ENCODE data around the gene NAALADL2.

The NAALADL2 gene

DNA sequence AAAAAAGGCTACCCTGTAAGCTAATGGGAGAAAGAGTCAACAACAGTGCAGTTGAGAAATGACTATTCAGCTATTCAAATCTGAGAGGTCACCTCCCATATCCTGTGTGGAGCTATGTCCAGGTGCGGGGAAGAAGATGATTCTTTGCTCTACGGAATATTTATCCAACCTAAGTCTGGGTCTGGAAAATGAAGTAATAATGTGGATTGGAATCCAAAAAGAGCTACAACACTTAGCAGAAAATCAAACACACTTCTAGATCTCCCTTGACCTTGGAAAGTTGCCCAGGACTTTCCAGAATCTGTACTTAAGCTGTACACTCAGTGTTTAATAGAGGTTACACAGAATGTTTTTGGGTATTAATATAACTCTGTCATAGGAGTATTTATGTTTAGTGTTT is 251.9 kb downstream of the NAALADL2 start:
- no peaks in the 10 kb centered on the region for H3K4me1 ChIP-seq (ENCODE audit: insufficient read depth, low read length, severe bottlenecking)

DNA sequence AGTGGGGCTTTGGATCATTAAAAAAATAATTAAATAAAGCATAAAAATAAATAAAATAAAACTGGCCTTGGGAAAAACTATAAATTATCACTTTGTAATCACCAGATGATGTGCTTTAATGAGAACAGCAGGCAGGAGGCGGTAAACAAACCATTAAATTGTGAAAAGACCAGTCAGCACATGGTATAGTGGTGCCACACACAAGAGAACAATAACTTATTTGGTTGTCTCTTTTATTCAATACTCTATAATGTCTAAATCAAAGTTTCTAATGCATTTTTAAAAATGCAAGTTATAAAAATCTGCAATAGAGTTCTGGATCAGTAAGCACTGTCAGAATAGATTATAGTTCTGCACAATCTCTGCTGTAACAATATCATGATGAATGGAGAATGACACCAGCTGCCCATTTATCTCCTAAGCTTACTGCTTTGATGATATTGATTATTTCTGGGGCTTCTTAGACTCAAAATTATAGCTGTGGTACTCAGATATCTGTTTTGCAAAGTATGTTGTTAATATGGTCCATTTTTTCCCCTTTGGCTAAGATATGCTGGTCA is 259.3 kb downstream of the NAALADL2 start:
- Histone ChIP-seq H3F3A (ENCODE audit: insufficient read depth, low read length) (no peaks in the 10 kb centered on the region), H3K4me1 (ENCODE audit: insufficient read depth, low read length, severe bottlenecking) (no peaks in the 10 kb centered on the region), H2AFZ (ENCODE audit: low read length) (no peak overlapping the region), H3K79me2 (ENCODE audit: insufficient read depth, low read length) (no peaks in the 10 kb centered on the region), H3K27me3 (ENCODE audit: insufficient read depth, low read length) (no peaks in the 10 kb centered on the region), H4K20me1 (ENCODE audit: insufficient read depth, low read length) (no peaks in the 10 kb centered on the region), H3K36me3 (ENCODE audit: insufficient read depth, low read length) (no peaks in the 10 kb centered on the region), H3K27ac (ENCODE audit: low read depth, low read length, poor library complexity, severe bottlenecking) (no peak overlapping the region), H3K9me2 (ENCODE audit: low read depth, low read length) (no peaks in the 10 kb centered on the region), H3K9ac (ENCODE audit: low read length) (no peak overlapping the region), H3K4me3 (ENCODE audit: low read depth, low read length, poor library complexity, severe bottlenecking) (no peak overlapping the region), H3K9me3 (ENCODE audit: low read length) (no peaks in the 10 kb centered on the region), H3K4me2 (ENCODE audit: low read length) (no peak overlapping the region)
- TF ChIP-seq EZH2 (IDR thresholded peaks at IDR 0.05; ENCODE audit: borderline replicate concordance, low read length): no peak
- TF ChIP-seq, protein P1, sequence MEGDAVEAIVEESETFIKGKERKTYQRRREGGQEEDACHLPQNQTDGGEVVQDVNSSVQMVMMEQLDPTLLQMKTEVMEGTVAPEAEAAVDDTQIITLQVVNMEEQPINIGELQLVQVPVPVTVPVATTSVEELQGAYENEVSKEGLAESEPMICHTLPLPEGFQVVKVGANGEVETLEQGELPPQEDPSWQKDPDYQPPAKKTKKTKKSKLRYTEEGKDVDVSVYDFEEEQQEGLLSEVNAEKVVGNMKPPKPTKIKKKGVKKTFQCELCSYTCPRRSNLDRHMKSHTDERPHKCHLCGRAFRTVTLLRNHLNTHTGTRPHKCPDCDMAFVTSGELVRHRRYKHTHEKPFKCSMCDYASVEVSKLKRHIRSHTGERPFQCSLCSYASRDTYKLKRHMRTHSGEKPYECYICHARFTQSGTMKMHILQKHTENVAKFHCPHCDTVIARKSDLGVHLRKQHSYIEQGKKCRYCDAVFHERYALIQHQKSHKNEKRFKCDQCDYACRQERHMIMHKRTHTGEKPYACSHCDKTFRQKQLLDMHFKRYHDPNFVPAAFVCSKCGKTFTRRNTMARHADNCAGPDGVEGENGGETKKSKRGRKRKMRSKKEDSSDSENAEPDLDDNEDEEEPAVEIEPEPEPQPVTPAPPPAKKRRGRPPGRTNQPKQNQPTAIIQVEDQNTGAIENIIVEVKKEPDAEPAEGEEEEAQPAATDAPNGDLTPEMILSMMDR (IDR thresholded peaks at IDR 0.05; ENCODE audit: low read length): no peak

More for the DNA sequence above, 251.9 kb downstream of the NAALADL2 start:
- H4K20me1 ChIP-seq (ENCODE audit: insufficient read depth, low read length): no peaks in the 10 kb centered on the region
- no peaks in the 10 kb centered on the region for H3K9me3 ChIP-seq (ENCODE audit: low read length)
- H3K27ac ChIP-seq (ENCODE audit: low read depth, low read length, poor library complexity, severe bottlenecking): no peak overlapping the region
- H3K36me3 ChIP-seq (ENCODE audit: insufficient read depth, low read length): no peaks in the 10 kb centered on the region
- H3K4me2 ChIP-seq (ENCODE audit: low read length): no peak overlapping the region
- no peaks in the 10 kb centered on the region for H3K79me2 ChIP-seq (ENCODE audit: insufficient read depth, low read length)
- no peak overlapping the region for H3K9ac ChIP-seq (ENCODE audit: low read length)
- no peaks in the 10 kb centered on the region for H3F3A ChIP-seq (ENCODE audit: insufficient read depth, low read length)
- no peak overlapping the region for H3K4me3 ChIP-seq (ENCODE audit: low read depth, low read length, poor library complexity, severe bottlenecking)
- H3K9me2 ChIP-seq (ENCODE audit: low read depth, low read length): no peaks in the 10 kb centered on the region
- no peaks in the 10 kb centered on the region for H3K27me3 ChIP-seq (ENCODE audit: insufficient read depth, low read length)
- H2AFZ ChIP-seq (ENCODE audit: low read length): no peak overlapping the region
- no peak for TF ChIP-seq EZH2 (IDR thresholded peaks at IDR 0.05; ENCODE audit: borderline replicate concordance, low read length)
- TF ChIP-seq, protein P1 (IDR thresholded peaks at IDR 0.05; ENCODE audit: low read length): no peak

DNA sequence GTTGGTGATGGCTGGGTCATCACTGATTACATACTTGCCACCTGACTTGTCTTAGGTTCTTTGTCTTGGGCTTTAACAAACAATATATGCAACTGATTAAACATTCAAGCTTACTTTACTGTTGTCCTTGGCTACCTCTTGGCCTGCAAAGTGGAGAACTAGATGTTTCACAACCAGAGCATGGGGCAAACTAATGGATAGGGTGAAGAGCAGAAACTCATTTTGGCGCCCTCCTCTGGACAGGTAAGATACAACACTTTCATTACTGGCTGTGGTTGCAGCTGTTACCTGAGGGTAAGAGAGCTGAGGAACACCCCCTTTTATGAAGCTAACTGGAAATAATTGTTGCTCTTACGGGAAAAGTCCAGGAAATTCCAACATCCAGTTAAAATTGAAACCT is 262.1 kb downstream of the NAALADL2 start:
- TF ChIP-seq, protein P1 (IDR thresholded peaks at IDR 0.05; ENCODE audit: low read length): peak; percentile 69
- no peak for TF ChIP-seq EZH2 (IDR thresholded peaks at IDR 0.05; ENCODE audit: borderline replicate concordance, low read length)
- H3K4me2 ChIP-seq (ENCODE audit: low read length): no peak overlapping the region
- H3K9me2 ChIP-seq (ENCODE audit: low read depth, low read length): no peaks in the 10 kb centered on the region
- no peaks in the 10 kb centered on the region for H3K9me3 ChIP-seq (ENCODE audit: low read length)
- no peak overlapping the region for H2AFZ ChIP-seq (ENCODE audit: low read length)
- H3K79me2 ChIP-seq (ENCODE audit: insufficient read depth, low read length): no peaks in the 10 kb centered on the region
- H3F3A ChIP-seq (ENCODE audit: insufficient read depth, low read length): no peaks in the 10 kb centered on the region
- H3K36me3 ChIP-seq (ENCODE audit: insufficient read depth, low read length): no peaks in the 10 kb centered on the region
- H4K20me1 ChIP-seq (ENCODE audit: insufficient read depth, low read length): no peaks in the 10 kb centered on the region
- no peaks in the 10 kb centered on the region for H3K27me3 ChIP-seq (ENCODE audit: insufficient read depth, low read length)
- no peak overlapping the region for H3K9ac ChIP-seq (ENCODE audit: low read length)
- no peaks in the 10 kb centered on the region for H3K4me1 ChIP-seq (ENCODE audit: insufficient read depth, low read length, severe bottlenecking)
- H3K4me3 ChIP-seq (ENCODE audit: low read depth, low read length, poor library complexity, severe bottlenecking): no peak overlapping the region
- H3K27ac ChIP-seq (ENCODE audit: low read depth, low read length, poor library complexity, severe bottlenecking): no peak overlapping the region

Data from OCI-LY1 (cell line).